Smooth muscle cell of the brain vasculature (primary cell): ENCODE results near the gene KRT86.
"Not testable (repeated sequence)": the region's sequence is repeated elsewhere in the genome, so short reads cannot be mapped to it uniquely, and the experiment has no call there.

ENCODE experiments used
- DNase-seq: peaks from one replicate; pipeline ENCODE4 v3.0.0-alpha.2; 2012; ENCODE audit warnings: low read depth, low spot score

KRT86 gene

GRCh38 chr12:52251367-52252051 lies 22.9 kb upstream of the KRT86 start:
- DNase-seq = no peak

- DNase-seq = not testable (repeated sequence)
Observed at GRCh38 chr12:52252175-52252615, 22.2 kb upstream of the KRT86 start.

GRCh38 chr12:52252728-52253343 lies 21.6 kb upstream of the KRT86 start:
- no peak for DNase-seq

- no peak for DNase-seq
Observed at GRCh38 chr12:52253391-52254179, 20.9 kb upstream of the KRT86 start.

- DNase-seq = no peak
Observed at GRCh38 chr12:52254180-52254964, 20.1 kb upstream of the KRT86 start.

GRCh38 chr12:52254965-52255751 lies 19.3 kb upstream of the KRT86 start:
- DNase-seq = no peak

- no peak for DNase-seq
Observed at GRCh38 chr12:52255926-52256583, 18.4 kb upstream of the KRT86 start.

GRCh38 chr12:52256584-52256935 lies 17.9 kb upstream of the KRT86 start:
- DNase-seq = no peak

GRCh38 chr12:52257074-52257551 lies 17.3 kb upstream of the KRT86 start:
- DNase-seq = no peak

- not testable (repeated sequence) for DNase-seq
Observed at GRCh38 chr12:52257922-52258321, 16.5 kb upstream of the KRT86 start.

- no peak for DNase-seq
Observed at GRCh38 chr12:52258335-52258901, 16.0 kb upstream of the KRT86 start.

- DNase-seq = no peak
Observed at GRCh38 chr12:52259657-52260243, 14.7 kb upstream of the KRT86 start.

GRCh38 chr12:52260361-52261207 lies 13.9 kb upstream of the KRT86 start:
- DNase-seq = peak; percentile 33

- no peak for DNase-seq
Observed at GRCh38 chr12:52261208-52261484, 13.3 kb upstream of the KRT86 start.

GRCh38 chr12:52262286-52262685 lies 12.2 kb upstream of the KRT86 start:
- DNase-seq = no peak

GRCh38 chr12:52263761-52264434 lies 10.5 kb upstream of the KRT86 start:
- DNase-seq = no peak

- no peak for DNase-seq
Observed at GRCh38 chr12:52264435-52264825, 10.0 kb upstream of the KRT86 start.

GRCh38 chr12:52266514-52266913 lies 7.9 kb upstream of the KRT86 start:
- no peak for DNase-seq
